Activated naive CD8-positive, alpha-beta T cell treated with anti-CD3 and anti-CD28 coated beads for 36 hours (primary cell): ENCODE results near the gene DCC. TPM values are rescaled to one million over a fixed set of nuclear protein-coding genes. Genes with fewer than 3 reads are reported as not detected.

Experiments used
- DNase-seq: peaks from one replicate; pipeline ENCODE4 v3.0.0; 2021
- H3K27ac Mint-ChIP-seq: one replicate; pipeline ENCODE4 v1.8.0; 2022; ENCODE audit warnings: mild to moderate bottlenecking, moderate library complexity, mixed read lengths
- H3K27me3 Mint-ChIP-seq: one replicate; pipeline ENCODE4 v1.8.0; 2022; ENCODE audit warnings: mild to moderate bottlenecking, mixed read lengths
- H3K36me3 Mint-ChIP-seq: one replicate; pipeline ENCODE4 v1.8.0; 2021; ENCODE audit warnings: mild to moderate bottlenecking, mixed read lengths
- H3K4me1 Mint-ChIP-seq: one replicate; pipeline ENCODE4 v1.8.0; 2021; ENCODE audit warnings: mixed read lengths
- H3K4me3 Mint-ChIP-seq: one replicate; pipeline ENCODE4 v1.8.0; 2022; ENCODE audit warnings: mild to moderate bottlenecking, moderate library complexity, mixed read lengths
- H3K9me3 Mint-ChIP-seq: one replicate; pipeline ENCODE4 v1.8.0; 2022; ENCODE audit warnings: mixed read lengths
- total RNA-seq, 2 experiments: library from RNA; stranded (reverse); gene quantifications; one replicate each; pipeline ENCODE4 v1.2.3, GENCODE V29; 2021

Gene DCC
- total RNA-seq, 2 experiments from 2014 or later: not detected

DNA sequence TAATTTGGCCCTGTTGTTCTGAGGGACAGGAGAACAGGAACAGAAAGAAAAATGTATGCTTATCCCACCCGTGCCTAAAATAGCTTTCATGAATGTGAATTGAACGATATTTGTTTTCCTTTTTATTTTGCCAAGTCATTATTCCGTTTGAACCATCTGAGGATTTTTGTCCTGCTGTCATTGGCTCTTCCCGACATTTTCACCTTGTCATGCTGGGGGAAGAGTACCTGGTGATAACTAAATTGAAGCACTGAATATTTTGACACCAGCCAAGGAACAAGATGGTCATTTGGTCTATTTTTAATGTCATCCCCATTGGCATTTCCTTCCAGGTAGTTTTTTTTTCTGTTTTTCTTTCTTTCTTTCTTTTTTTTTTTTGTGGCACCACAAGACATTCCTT is 204.1 kb downstream of the DCC start:
- Mint-ChIP-seq H3K9me3 (no peaks in the 10 kb centered on the region), H3K4me1 (no peaks in the 10 kb centered on the region), H3K27me3 (no peaks in the 10 kb centered on the region), H3K4me3 (no peak overlapping the region), H3K27ac (no peak overlapping the region), H3K36me3 (no peaks in the 10 kb centered on the region)
- DNase-seq: no peak

GRCh38 chr18:52546686-52547346 is 206.8 kb downstream of the DCC start:
- H3K4me3 Mint-ChIP-seq: no peak overlapping the region
- no peak for DNase-seq
- H3K4me1 Mint-ChIP-seq: no peaks in the 10 kb centered on the region
- no peaks in the 10 kb centered on the region for H3K36me3 Mint-ChIP-seq
- H3K9me3 Mint-ChIP-seq: no peaks in the 10 kb centered on the region
- H3K27ac Mint-ChIP-seq: no peak overlapping the region
- no peaks in the 10 kb centered on the region for H3K27me3 Mint-ChIP-seq

DNA sequence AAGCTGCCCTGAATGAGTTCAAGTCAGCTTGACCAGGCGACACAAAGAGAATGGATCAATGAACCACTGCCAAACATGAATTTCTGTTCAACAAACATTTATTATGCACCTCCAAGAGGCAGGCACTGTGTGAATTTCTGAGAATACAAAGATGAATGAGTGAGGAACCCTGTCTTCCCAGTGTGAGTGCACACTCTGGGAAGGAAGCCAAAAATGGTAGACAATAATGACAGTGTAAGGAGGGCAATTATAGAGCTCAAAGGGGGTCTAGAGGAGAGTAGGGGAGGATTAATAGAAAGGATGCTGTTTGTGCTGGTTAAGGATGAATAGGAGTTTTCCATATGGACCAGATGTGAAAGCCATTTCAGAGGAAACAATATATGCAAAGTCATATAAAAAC is 213.4 kb downstream of the DCC start:
- peaks cover 2% of the 10 kb centered on the region for H3K9me3 Mint-ChIP-seq
- no peaks in the 10 kb centered on the region for H3K4me1 Mint-ChIP-seq
- H3K27me3 Mint-ChIP-seq: no peaks in the 10 kb centered on the region
- no peaks in the 10 kb centered on the region for H3K36me3 Mint-ChIP-seq
- no peak for DNase-seq
- no peak overlapping the region for H3K27ac Mint-ChIP-seq
- no peak overlapping the region for H3K4me3 Mint-ChIP-seq

GRCh38 chr18:52554180-52554579 is 214.2 kb downstream of the DCC start:
- H3K27me3 Mint-ChIP-seq: no peaks in the 10 kb centered on the region
- H3K9me3 Mint-ChIP-seq: peaks cover 2% of the 10 kb centered on the region
- no peak overlapping the region for H3K4me3 Mint-ChIP-seq
- DNase-seq: no peak
- no peaks in the 10 kb centered on the region for H3K36me3 Mint-ChIP-seq
- no peak overlapping the region for H3K27ac Mint-ChIP-seq
- no peaks in the 10 kb centered on the region for H3K4me1 Mint-ChIP-seq

- no peak overlapping the region for H3K27ac Mint-ChIP-seq
- no peak overlapping the region for H3K4me3 Mint-ChIP-seq
- no peaks in the 10 kb centered on the region for H3K9me3 Mint-ChIP-seq
- DNase-seq: no peak
- no peaks in the 10 kb centered on the region for H3K27me3 Mint-ChIP-seq
- no peaks in the 10 kb centered on the region for H3K4me1 Mint-ChIP-seq
- H3K36me3 Mint-ChIP-seq: no peaks in the 10 kb centered on the region
These were observed 227.4 kb downstream of the DCC start for GRCh38 chr18:52567360-52567759.

- Mint-ChIP-seq H3K4me1 (no peaks in the 10 kb centered on the region), H3K36me3 (no peaks in the 10 kb centered on the region), H3K4me3 (no peak overlapping the region), H3K27me3 (no peaks in the 10 kb centered on the region), H3K9me3 (no peaks in the 10 kb centered on the region), H3K27ac (no peak overlapping the region)
- no peak for DNase-seq
These were observed 229.5 kb downstream of the DCC start for GRCh38 chr18:52569492-52569891.

GRCh38 chr18:52570975-52571374 is 231.0 kb downstream of the DCC start:
- no peaks in the 10 kb centered on the region for H3K36me3 Mint-ChIP-seq
- no peak overlapping the region for H3K4me3 Mint-ChIP-seq
- DNase-seq: no peak
- no peaks in the 10 kb centered on the region for H3K9me3 Mint-ChIP-seq
- H3K27ac Mint-ChIP-seq: no peak overlapping the region
- no peaks in the 10 kb centered on the region for H3K4me1 Mint-ChIP-seq
- no peaks in the 10 kb centered on the region for H3K27me3 Mint-ChIP-seq

DNA sequence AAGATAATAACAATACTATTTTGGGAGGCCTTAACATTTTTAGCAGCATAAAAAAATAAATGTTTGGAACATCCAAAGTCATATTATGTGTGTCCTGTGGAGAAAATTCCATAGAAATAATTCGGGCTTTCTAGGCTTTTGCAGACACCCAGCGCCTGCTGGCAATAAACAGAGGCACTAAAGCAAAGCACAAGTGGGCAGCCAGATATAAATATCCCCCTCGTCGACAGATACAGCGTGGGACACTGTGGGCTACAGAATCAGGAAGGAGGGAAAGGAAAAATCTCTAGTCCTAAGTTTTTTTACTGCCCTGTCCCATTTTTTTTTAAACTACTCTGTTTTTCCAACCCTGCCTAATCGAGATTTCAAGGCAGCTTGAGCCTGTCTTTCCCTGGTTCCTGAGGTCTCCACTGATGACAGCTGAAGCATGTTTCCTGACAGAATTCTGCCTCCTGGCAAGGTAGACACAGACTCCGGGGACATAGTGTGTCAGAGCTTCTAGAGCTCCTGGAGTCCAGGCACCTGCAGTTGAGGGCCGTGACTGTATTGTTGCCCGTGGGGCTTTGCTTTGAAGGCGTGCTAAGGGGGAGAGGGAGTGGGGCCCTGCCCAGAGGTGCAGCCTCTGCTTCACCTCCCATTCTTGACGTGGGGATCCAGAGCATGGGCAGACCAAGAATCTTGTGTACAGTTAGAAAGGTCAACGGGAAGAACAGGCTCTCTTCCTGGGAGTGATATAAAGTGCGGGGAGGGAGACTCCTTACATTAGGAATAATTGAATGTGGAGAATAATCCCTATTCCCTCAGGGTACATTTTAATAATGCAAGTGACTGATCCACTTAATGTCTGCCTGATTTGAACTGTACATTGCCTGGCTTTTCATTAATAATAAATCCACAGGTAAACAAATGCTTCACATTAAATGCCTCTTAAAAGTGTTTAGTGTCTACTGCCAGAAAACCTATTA is 232.3 kb downstream of the DCC start:
- Mint-ChIP-seq H3K27ac (no peak overlapping the region), H3K36me3 (no peaks in the 10 kb centered on the region)

DNA sequence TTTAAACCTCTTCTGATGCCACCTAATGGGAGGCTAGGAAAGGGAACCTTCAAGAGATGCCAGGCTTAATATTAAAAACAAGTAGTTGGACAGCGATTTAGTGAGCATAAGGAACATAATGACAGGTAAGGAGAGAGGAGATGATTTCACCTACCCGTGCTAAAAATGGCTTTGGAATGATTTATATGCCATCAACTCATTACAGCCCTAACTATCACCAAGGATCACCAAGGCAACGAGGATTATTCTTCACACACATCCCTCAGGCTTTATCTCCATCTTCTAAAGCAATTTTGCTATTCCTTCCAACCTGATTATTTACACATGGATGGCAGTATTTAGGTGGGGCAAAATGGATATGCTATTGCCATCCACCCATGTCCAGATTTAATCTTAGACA is 237.8 kb downstream of the DCC start:
- peaks cover 2% of the 10 kb centered on the region for H3K9me3 Mint-ChIP-seq

More for the DNA sequence above, 232.3 kb downstream of the DCC start:
- Mint-ChIP-seq H3K27me3 (no peaks in the 10 kb centered on the region), H3K4me1 (no peaks in the 10 kb centered on the region), H3K9me3 (peaks cover 2% of the 10 kb centered on the region), H3K4me3 (no peak overlapping the region)
- DNase-seq: no peak

DNA sequence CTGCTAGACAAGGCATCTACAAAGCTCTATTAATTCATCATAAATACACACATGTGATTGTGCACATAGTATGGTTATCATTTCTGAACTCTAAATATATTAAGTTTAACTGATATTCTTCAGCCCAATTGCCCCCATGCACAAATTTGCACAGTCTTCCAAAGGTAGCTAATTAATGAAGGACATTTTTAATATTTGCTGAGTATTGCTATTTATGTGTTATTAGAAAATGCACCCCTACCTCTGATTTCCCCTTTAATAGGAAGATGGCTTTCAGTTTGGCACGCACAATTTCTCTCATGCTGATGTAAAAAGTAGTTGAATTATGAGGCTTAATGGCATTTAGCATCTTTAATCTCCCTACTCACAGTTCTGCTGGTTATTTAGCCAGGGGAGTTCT is 242.1 kb downstream of the DCC start:
- H3K36me3 Mint-ChIP-seq: no peaks in the 10 kb centered on the region
- H3K27ac Mint-ChIP-seq: no peak overlapping the region
- H3K4me1 Mint-ChIP-seq: no peaks in the 10 kb centered on the region
- no peak overlapping the region for H3K4me3 Mint-ChIP-seq
- H3K9me3 Mint-ChIP-seq: peaks cover 2% of the 10 kb centered on the region
- no peak for DNase-seq
- no peaks in the 10 kb centered on the region for H3K27me3 Mint-ChIP-seq

More for the DNA sequence above, 237.8 kb downstream of the DCC start:
- Mint-ChIP-seq H3K27ac (no peak overlapping the region), H3K36me3 (no peaks in the 10 kb centered on the region), H3K27me3 (no peaks in the 10 kb centered on the region), H3K4me3 (no peak overlapping the region), H3K4me1 (no peaks in the 10 kb centered on the region)
- DNase-seq: no peak

DNA sequence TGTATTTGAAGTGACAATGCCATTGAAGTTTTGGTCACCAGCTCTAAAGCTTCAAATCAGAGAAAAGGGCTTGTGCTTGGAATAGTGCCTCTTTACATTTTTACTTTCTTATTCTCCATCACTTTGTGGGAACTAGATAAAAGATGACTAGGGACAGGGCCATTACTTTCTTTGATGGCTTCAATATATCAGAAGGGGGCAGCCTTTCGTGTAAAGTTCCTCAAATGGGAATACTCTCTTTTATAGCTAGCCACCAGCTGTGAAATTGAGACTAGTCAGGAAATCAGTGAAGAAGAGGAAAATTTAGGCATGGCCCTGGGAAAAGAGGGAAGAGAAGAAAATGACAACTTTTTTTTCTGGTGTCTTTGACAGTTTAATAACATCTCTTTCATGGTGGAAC is 242.5 kb downstream of the DCC start:
- Mint-ChIP-seq H3K27ac (no peak overlapping the region), H3K27me3 (no peaks in the 10 kb centered on the region), H3K4me1 (no peaks in the 10 kb centered on the region), H3K36me3 (no peaks in the 10 kb centered on the region), H3K9me3 (peaks cover 2% of the 10 kb centered on the region), H3K4me3 (no peak overlapping the region)
- no peak for DNase-seq

- DNase-seq: no peak
- Mint-ChIP-seq H3K36me3 (no peaks in the 10 kb centered on the region), H3K27me3 (no peaks in the 10 kb centered on the region), H3K4me3 (no peak overlapping the region), H3K9me3 (peaks cover 2% of the 10 kb centered on the region), H3K4me1 (no peaks in the 10 kb centered on the region), H3K27ac (no peak overlapping the region)
These were observed 248.9 kb downstream of the DCC start for GRCh38 chr18:52588931-52589330.

GRCh38 chr18:52596748-52597435 is 256.9 kb downstream of the DCC start:
- no peaks in the 10 kb centered on the region for H3K36me3 Mint-ChIP-seq
- H3K27me3 Mint-ChIP-seq: no peaks in the 10 kb centered on the region
- no peak for DNase-seq
- no peaks in the 10 kb centered on the region for H3K4me1 Mint-ChIP-seq
- no peak overlapping the region for H3K27ac Mint-ChIP-seq
- no peak overlapping the region for H3K4me3 Mint-ChIP-seq
- peaks cover 1% of the 10 kb centered on the region for H3K9me3 Mint-ChIP-seq

- peaks cover 3% of the 10 kb centered on the region for H3K27me3 Mint-ChIP-seq
- no peak overlapping the region for H3K4me3 Mint-ChIP-seq
These were observed 258.9 kb downstream of the DCC start for GRCh38 chr18:52598921-52599320.

GRCh38 chr18:52602820-52603219 is 262.8 kb downstream of the DCC start:
- H3K36me3 Mint-ChIP-seq: no peaks in the 10 kb centered on the region
- no peak for DNase-seq
- no peak overlapping the region for H3K27ac Mint-ChIP-seq
- H3K27me3 Mint-ChIP-seq: peaks cover 3% of the 10 kb centered on the region
- no peak overlapping the region for H3K4me3 Mint-ChIP-seq
- H3K9me3 Mint-ChIP-seq: peaks cover 1% of the 10 kb centered on the region
- H3K4me1 Mint-ChIP-seq: no peaks in the 10 kb centered on the region

More at GRCh38 chr18:52598921-52599320, 258.9 kb downstream of the DCC start:
- Mint-ChIP-seq H3K27ac (no peak overlapping the region), H3K36me3 (no peaks in the 10 kb centered on the region), H3K4me1 (no peaks in the 10 kb centered on the region), H3K9me3 (peaks cover 2% of the 10 kb centered on the region)
- no peak for DNase-seq
